GM21528 (cell line): Measurements from ENCODE around the gene SLC7A14.

Source experiments
- ATAC-seq: cut with Tn5 transposase; IDR thresholded peaks from one replicate; pipeline ENCODE4 v1.9.1; 2021; ENCODE audit warnings: mild to moderate bottlenecking, moderate library complexity; ENCODE audit not compliant: unreplicated experiment, low FRiP score

SLC7A14 gene

DNA sequence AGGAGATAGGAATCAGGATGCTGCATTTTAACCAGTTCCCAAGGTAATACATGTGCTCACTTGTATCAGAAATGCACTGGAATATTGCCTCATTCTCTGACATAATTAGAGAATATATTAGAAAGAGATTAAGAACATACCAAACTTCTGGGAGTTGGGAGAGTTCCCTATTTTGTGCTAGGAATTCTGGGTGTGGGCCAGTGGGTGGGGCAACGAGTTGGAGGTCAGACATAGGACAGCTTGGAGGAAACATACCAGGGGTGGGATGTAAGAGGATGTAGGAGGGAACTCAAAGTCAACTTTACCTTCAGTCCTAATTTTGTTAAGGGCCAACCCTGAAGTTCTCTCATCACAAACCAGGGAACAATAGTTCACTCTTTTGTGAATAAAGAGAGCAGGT is 83.6 kb downstream of the SLC7A14 start:
- no peak for ATAC-seq

DNA sequence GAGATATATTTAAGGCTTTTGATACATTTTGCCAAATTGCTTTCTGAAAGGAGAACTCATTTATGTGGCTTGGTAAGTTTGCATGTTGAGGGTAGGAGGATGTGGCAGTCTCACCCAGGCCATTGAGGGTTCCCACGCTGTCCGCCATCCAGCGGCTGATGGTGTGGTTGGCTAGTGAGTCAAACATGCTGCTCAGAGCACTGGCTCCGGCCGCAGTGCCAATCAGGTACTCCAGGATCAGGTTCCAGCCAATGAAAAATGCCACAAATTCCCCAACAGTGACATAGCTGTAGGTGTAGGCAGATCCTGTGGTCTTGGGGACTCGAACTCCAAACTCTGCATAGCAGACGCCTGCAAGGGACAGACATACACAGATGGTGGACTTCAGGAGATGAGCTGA is 84.9 kb downstream of the SLC7A14 start:
- no peak for ATAC-seq

DNA sequence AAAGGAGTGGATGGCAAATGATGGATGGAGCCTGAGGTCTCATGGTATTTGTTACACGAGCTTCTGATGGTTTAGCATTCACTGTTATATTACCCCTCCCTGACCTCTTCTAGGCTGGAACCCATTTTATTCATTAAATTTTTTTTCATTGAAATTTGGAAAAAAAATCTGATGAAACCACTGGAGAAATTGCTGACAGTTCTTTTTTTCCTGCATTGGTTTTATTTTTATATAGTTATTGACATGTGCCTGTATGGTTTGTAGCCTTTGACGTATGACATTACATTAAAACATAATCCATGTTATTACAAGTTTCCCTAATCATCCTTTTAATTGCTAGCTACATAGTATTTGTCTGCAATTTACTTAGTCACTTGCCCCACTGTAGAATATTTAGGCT is 85.4 kb downstream of the SLC7A14 start:
- no peak for ATAC-seq

DNA sequence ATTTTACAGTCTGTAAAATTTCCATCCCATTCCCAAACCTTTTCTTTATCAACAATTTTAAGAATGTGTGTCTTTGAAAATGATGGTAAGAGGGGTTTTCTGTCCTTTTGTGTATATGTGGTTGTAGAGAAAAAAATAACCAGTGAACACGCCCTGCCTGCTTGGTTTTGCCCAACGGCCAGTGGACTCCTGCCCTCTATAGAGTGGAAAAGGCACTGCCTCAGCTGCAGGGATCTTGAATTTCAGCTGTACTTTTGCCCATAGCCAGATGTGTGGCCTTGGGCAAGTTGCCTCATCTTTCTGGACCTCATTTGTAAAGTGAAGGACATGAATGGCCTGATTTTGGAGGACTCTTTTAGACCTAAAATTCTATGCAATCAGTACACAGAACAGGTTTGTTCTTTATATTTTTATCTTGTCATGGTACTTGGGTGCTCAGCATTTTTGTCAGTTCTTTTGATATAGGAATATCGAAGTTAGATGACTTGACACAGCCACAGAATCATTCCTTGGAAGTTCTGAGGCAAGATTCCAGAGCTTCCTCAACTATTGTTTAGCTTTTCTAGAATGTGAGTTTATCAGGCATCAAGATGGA is 86.2 kb downstream of the SLC7A14 start:
- ATAC-seq: no peak

DNA sequence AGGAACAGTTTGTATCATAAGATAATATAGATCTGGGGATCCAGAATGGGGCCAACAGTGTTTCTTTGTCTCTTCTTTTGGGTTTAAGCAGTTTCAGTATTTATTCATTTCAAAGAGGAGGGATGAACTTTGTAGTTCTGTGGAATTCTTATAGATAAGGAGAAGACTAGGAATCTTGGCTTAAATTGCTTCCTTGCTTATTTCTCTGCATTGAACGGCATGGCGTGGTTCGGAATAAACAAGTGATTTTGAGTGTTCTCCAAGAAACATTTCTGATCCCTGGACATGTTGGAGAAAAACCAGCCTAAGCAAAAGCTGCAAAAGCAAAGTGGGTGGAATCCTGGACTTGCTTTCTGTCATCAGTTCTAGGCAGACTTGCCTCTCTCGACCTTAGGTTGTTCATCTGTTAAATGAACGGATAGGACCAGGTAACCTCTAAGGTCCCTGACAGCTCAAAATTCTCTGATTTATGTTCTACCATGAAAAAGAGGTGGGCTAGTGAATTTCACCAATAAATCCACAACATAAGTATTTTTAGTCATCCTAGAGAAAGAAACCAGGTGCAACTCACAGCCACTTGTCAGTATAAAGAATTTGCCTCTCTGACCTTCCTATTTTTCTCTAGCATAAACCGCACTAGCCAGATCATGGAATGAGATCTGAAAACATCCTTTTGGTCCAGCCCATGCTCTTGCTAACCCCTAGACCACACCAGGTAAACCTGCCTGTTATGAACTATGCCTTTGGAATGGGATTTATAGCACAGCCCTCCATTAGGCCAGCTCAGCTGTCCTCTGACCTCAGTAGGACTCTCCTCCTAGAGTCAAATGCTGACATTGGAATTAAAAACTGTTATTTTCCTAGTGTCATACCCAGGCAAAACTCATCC is 88.4 kb downstream of the SLC7A14 start:
- no peak for ATAC-seq

DNA sequence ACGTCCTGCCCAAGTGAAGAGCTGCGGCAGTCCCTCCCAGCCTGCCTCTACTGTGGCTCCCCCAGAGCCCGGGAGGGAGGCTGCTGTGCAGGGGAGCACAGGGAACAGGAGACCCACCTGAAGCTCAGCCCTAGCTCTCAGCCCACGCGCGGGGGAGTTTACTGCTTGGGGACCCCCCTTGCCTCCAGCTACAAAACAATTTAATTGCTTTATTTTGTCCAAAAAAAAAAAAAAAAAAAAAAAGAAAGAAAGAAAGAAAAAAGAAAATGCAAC is 89.1 kb downstream of the SLC7A14 start:
- no peak for ATAC-seq

DNA sequence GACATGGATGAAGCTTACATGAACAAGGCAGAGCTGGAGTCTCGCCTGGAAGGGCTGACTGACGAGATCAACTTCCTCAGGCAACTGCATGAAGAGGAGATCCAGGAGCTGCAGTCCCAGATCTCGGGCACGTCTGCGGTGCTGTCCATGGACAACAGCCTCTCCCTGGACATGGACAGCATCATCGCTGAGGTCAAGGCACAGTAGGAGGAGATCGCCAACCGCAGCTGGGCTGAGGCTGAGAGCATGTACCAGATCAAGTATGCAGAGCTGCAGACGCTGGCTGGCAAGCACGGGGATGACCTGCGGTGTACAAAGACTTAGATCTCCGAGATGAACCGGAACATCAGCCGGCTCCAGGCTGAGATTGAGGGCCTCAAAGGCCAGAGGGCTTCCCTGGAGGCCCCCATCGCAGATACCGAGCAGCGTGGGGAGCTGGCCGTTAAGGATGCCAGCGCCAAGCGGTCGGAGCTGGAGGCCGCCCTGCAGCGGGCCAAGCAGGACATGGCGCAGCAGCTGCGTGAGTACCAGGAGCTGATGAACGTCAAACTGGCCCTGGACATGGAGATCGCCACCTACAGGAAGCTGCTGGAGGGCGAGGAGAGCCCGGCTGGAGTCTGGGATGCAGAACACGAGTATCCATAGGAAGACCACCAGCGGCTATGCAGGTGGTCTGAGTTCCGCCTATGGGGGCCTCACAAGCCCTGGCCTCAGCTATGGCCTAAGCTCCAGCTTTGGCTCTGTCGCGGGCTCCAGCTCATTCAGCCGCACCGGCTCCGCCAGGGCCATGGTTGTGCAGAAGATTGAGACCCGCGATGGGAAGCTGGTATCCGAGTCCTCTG is 89.6 kb downstream of the SLC7A14 start:
- ATAC-seq: no peak

DNA sequence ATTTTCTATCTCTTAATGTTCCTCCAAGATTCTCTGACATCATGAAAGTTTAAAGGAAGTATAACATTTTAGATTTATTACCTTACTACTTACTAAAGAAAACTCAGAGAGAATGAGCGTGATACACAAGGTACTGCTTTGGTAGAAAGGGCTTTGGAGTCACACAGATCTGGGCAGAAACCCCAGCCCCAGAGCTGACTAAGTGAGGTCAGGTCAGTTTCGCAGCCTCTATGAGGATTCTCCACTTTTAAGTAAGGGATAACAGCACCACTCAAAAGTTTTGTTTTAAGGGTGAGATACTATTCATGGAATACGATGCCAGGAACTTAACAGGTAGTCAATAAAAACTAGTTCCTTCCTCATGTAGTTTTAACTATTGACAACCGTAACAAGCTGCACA is 91.1 kb downstream of the SLC7A14 start:
- ATAC-seq: no peak

DNA sequence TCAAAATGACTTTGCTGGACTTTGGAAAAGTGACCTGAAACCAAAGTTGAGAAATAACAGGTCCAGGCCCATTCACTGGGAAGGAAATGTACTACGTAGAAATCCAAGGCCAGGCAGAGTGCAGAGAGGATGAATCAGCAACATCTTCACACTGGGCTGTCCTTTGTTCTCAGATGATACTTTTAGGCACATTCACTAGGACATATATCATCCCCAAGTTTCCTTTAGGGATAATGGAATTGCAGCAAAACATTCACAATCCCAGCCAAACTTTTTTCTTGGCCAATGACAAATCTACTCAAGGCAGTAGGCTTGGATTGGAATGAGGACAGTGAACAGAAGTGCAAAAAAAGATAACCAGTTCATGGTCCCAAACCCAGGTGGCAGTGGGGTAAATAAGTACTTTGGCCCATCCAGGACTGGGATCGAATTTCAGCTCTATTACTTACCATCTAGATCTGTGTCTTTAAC is 92.1 kb downstream of the SLC7A14 start:
- ATAC-seq: no peak

DNA sequence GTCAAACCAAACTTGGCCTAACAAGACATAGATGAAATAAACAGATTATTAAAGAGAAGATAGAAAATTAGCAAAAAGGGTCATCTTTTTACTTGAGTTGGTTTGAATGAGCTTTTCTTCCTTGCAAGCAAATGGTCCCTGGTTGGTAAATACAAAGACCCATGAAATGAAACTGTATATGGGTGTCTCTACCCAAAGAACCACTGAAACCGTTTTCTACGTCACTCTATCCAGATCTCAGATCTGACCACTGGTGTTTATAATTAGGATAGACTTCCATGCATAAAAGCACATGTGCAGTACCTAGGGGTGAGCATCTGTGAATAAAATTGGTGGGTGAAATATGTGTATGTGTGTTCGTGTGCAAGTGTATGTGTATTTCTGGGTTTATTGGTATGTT is 94.0 kb downstream of the SLC7A14 start:
- no peak for ATAC-seq

DNA sequence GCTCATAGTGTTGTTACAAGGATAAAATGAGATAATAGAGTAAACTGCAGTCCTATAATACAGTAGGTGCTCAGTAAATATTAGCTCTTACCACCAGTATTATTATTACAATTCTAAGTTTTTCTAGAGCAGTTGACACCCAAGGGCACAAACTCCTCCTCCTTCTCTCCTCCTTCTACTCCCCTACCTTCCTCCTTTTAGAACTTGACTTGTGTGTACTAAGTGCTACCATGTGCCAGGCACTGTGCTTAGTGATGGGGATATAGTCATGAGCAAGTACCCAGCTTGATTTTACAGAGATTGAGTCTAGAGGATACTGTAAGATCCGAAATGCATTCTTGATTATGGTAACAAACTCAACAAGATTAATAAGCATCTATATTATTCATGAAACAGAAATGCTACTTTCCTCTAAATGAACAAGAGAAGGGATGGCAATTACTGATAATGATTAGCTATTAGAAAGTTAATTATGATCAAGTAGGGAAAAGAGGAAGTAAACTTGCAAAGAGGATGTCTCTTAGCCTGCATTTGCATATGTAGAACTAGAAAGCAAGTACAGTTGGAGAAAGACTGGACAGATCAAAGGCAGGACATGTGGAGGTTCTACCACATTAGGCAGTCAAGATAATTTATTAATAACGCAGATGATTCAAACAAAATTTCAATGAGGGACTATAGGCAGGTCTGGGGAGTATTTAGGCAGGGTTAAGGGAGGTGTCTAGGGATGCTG is 94.9 kb downstream of the SLC7A14 start:
- no peak for ATAC-seq

DNA sequence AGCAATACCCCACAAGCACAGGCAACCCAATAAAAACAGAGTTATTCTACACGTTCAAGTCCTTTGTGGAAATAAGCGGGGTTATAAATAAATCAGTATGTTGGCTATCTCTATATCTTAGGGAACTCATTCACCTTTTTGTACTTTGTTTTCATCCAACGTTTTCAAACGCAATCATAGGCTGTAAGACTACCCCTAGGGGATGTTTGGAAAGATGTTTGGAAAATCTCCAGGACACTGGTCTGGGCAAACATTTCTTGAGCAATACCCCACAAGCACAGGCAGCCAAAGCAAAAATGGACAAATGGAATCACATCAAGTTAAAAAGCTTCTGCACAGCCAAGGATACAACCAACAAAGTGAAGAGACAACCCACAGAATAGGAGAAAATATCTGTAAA is 97.1 kb downstream of the SLC7A14 start:
- no peak for ATAC-seq

DNA sequence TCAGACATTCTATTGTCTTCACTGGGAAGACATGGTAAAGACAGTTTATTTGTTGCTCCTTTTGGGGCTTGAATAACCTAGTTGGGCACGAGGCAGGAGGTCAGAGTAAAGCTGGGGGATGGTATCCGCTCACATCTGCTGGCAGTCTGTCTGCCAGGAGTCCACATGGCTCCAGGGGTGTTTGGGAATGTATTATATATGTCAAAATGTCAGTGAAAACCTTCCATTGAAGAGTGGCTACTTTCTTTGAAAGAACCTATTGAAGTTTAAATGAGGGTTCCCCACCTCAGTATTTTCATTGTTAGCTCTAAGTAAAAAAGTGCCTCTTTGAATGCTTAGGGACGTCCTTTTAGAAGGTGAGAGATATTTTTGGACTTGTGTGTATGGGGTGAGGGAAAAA is 98.8 kb downstream of the SLC7A14 start:
- no peak for ATAC-seq

DNA sequence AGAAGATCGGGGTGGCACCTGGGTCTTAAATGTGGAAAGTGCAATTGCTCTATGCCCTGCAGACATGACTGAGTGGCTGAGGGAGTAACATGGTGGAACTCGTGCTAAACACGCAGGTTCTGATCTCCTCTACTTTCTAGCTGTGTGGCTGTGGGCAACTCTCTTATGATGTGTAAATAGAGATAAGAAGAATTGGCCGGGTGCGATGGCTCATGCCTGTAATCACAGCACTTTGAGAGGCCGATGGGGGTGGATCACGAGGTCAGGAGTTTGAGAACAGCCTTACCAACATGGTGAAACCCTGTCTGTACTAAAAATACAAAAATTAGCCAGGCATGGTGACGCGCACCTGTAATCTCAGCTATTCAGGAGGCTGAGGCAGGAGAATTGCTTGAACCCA is 99.5 kb downstream of the SLC7A14 start:
- ATAC-seq: no peak

DNA sequence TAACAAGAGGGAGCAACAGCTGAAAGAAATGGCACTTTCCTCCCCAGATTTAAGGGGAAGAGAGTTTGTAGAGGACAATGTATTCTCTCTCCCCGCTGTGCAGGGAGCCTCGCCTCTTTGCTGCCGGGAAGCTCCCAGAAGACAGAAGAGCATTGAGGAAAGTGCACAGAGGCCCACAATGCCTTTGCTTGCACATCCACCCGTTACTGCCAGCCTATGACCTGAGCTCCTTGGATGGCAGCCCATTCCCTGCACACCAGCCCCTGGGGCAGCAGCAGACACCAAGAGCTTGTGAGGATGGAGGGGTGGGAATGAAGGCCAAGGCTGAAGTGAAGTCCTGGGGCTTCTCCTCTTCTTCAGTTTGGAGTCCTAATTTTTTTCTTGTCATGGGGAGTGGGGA is 100.2 kb downstream of the SLC7A14 start:
- no peak for ATAC-seq

DNA sequence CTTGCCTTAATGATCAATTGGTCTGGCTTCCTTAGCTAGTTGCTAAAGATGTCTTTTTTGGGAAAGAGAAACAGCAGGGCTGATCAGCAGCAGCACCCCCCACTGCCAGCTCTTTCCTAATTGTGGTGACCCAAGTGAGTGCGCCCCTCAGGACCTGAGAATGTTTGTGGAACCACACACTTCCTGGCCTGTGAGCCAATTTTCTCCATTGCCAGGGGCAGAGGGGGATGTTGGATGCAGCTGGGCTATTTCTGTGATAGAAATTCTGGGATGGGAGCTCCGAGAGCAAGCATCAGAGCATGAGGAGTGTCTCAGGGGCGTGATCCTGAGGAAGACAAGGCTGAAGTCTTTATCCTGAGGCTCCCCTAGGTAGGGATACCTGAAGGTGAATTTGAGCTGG is 100.6 kb downstream of the SLC7A14 start:
- no peak for ATAC-seq

DNA sequence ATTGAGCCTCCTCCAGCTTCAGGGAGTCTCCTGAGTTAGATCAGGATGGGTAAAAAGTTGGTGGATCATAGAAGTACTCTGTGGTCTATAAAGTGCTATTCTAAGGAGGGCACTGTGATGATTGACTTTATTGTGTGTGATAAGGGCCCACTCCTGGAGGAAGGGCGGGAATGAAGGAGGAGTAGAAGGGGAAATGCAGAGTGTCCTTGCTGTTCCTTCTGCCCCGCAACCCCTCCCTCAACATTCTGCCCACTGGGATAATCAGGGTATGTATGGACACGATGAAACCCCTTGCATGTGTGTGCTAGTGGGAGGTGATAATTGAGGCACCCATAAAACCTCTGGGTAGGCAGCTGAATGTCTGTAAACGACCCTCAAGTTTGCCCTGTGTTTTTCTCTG is 101.0 kb downstream of the SLC7A14 start:
- no peak for ATAC-seq

DNA sequence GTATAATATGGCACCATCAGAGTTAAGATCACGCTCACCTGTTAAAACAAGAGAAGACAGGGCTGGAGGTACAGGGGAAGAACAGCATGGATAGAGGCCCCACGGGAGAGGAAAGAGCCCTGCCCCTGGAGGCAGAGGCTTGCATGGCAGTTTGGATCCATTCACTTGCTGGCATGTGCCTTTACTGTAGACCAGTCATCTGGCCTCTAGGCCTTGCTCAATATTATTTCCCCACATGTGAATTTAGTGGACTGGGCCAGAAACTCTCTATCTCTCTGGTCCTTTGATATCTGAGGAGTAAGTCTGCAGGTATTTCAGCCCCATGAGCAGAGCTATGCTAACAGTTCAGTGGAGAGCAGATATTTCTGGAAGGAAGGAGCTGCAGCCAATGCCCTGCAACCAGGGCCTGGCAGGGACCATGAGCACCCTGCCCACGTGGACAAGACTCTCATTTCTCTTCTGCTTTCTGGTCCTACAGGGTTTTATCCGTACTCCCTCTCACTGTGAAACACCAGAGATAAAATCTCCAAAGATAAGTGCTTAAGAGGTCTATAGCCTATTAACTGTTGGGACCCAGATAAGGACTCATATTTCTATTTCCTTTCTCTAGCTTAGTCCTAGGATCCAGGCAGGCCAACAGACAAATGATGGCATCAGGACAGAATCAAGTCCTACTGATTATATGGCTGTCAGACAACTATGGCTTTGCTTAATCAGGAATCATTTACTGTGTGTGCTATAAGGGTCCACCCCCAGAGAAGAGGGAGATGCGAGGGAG is 102.2 kb downstream of the SLC7A14 start:
- no peak for ATAC-seq

DNA sequence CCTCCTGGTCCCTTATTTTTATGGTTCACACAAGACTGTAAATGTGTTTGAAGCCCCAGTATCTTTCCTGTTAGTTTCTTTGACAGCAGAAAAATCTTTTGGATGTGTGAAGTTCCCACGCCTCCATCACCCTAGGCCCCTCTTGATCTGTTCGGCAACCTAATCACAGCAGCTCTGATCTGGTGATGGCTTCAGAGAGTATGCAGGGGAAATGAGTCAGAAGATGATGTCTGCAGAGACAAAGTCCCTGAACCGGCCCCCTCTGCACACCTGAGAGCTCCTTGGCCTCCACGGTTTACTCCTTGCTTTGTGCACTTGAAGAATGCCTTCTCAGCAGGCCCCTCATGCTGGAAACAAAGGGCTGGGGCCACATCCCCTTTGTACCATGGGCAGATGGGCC is 103.7 kb downstream of the SLC7A14 start:
- no peak for ATAC-seq

DNA sequence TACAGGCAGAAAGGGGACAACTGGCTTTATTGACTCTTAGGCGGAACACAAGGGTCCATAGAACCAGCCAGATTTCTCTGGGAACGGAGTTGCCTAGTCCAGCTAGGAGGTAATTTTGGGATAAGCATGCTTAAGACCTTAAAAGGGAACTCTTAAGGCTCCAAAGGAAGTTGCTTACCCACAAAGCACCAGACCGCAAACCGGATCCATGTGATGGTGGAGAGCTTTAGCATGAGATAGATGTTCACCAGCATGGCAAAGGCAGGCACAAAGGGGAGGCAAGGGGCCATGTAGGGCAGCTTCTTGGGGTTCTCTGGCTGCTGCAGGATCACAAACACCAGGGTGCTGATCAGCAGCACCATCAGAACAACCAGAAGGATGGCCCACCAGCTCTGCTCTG is 105.8 kb downstream of the SLC7A14 start:
- ATAC-seq: no peak
